Measurements from ENCODE around the gene DCLRE1A. TPM values are rescaled to one million over a fixed set of nuclear protein-coding genes. Genes with fewer than 3 reads are reported as not detected.
A peak's percentile ranks its signal among the peaks of the same experiment; 100 is the strongest.

Gene DCLRE1A
- total RNA-seq, 4 donors from 2014 or later = 1.9 to 4.6 (median 3.8) TPM

- Histone ChIP-seq H3K4me1 (peaks cover 8 to 47% (median 26%) of the 10 kb centered on the region in 4 donors), H3K9me3 (no peaks in the 10 kb centered on the region), H3K4me3 (peak overlapping the region in 1 of 4 donors; percentile 96), H3K36me3 (peaks cover 0 to 35% (median 9%) of the 10 kb centered on the region in 4 donors), H3K27me3 (no peaks in the 10 kb centered on the region), H3K27ac (no peak overlapping the region)
- no peak for TF ChIP-seq EP300 (IDR thresholded peaks at IDR 0.05; ENCODE audit: low read depth)
- TF ChIP-seq CTCF (IDR thresholded peaks at IDR 0.05) = no peak
- TF ChIP-seq POLR2A (IDR thresholded peaks at IDR 0.05) = no peak
- intact Hi-C loops (cut with DNase I; ENCODE audit: low total_unique reads) = no loop called here
- DNase-seq = no peak
- in situ Hi-C loops (cut with MboI; ENCODE audit: low pct_ligation_motif_present in 1 of 4, low pct_unique_long_range_greater_than_20kb in 1 of 4, low sequenced_read_pairs in 3 of 4) = no loop called here
Observed at GRCh38 chr10:113857210-113857609, 3.3 kb upstream of the DCLRE1A start.

GRCh38 chr10:113856563-113856962 lies 2.7 kb upstream of the DCLRE1A start:
- Histone ChIP-seq H3K36me3 (peaks cover 0 to 32% (median 6%) of the 10 kb centered on the region in 4 donors), H3K27ac (peak overlapping the region in 1 of 4 donors; percentile 95), H3K27me3 (no peaks in the 10 kb centered on the region), H3K4me3 (peak overlapping the region in 2 of 4 donors; percentile 96), H3K9me3 (no peaks in the 10 kb centered on the region), H3K4me1 (peaks cover 14 to 53% (median 27%) of the 10 kb centered on the region in 4 donors)
- in situ Hi-C loops (cut with MboI; ENCODE audit: low pct_ligation_motif_present in 1 of 4, low pct_unique_long_range_greater_than_20kb in 1 of 4, low sequenced_read_pairs in 3 of 4) = no loop called here
- intact Hi-C loops (cut with DNase I; ENCODE audit: low total_unique reads) = no loop called here
- TF ChIP-seq EP300 (IDR thresholded peaks at IDR 0.05; ENCODE audit: low read depth) (no peak), POLR2AphosphoS5 (IDR thresholded peaks at IDR 0.05) (no peak), CTCF (IDR thresholded peaks at IDR 0.05) (no peak), POLR2A (IDR thresholded peaks at IDR 0.05) (no peak)
- WGBS, 2 donors (ENCODE audit: low coverage in 1 of 2) = 17 to 45% methylated on average over 1 of the region's 1 CpG
- no peak for DNase-seq

GRCh38 chr10:113854761-113855588 lies 1.1 kb upstream of the DCLRE1A start:
- DNase-seq = peak; percentile 52
- H3K27ac ChIP-seq = peak overlapping the region; percentile 87 to 95 (median 94)
- H3K27me3 ChIP-seq = no peaks in the 10 kb centered on the region
- H3K4me1 ChIP-seq = peaks cover 16 to 62% (median 27%) of the 10 kb centered on the region in 4 donors
- in situ Hi-C loops (cut with MboI; ENCODE audit: low pct_ligation_motif_present in 1 of 4, low pct_unique_long_range_greater_than_20kb in 1 of 4, low sequenced_read_pairs in 3 of 4) = no loop called here
- no peak for TF ChIP-seq POLR2AphosphoS5 (IDR thresholded peaks at IDR 0.05)
- TF ChIP-seq CTCF (IDR thresholded peaks at IDR 0.05) = peak in 3 of 5 experiments; percentile 4 to 51 (median 20)
- TF ChIP-seq POLR2A (IDR thresholded peaks at IDR 0.05) = peak; percentile 54
- H3K36me3 ChIP-seq = peaks cover 0 to 16% (median under 1%) of the 10 kb centered on the region in 4 donors
- 1% methylated on average over 39 of the region's 62 CpGs; no CpG with 5 or more reads in 1 of the 2 donors for WGBS, 2 donors (ENCODE audit: low coverage in 1 of 2)
- H3K9me3 ChIP-seq = no peaks in the 10 kb centered on the region
- intact Hi-C loops (cut with DNase I; ENCODE audit: low total_unique reads) = no loop called here
- peak overlapping the region; percentile 62 to 96 (median 92) for H3K4me3 ChIP-seq

- Histone ChIP-seq H3K9me3 (no peaks in the 10 kb centered on the region), H3K4me3 (peak overlapping the region; percentile 62 to 96 (median 92)), H3K27me3 (no peaks in the 10 kb centered on the region), H3K4me1 (peaks cover 16 to 57% (median 27%) of the 10 kb centered on the region in 4 donors), H3K27ac (peak overlapping the region; percentile 87 to 95 (median 94)), H3K36me3 (peaks cover 0 to 3% (median 0%) of the 10 kb centered on the region in 4 donors)
- no peak for DNase-seq
- intact Hi-C loops (cut with DNase I; ENCODE audit: low total_unique reads) (no loop called here), in situ Hi-C loops (cut with MboI; ENCODE audit: low pct_ligation_motif_present in 1 of 4, low pct_unique_long_range_greater_than_20kb in 1 of 4, low sequenced_read_pairs in 3 of 4) (no loop called here)
- TF ChIP-seq POLR2A (IDR thresholded peaks at IDR 0.05) (no peak), POLR2AphosphoS5 (IDR thresholded peaks at IDR 0.05) (no peak), CTCF (IDR thresholded peaks at IDR 0.05) (no peak)
- WGBS, 2 donors (ENCODE audit: low coverage in 1 of 2) = 11 to 15% methylated on average over 10 of the region's 10 CpGs
Observed at GRCh38 chr10:113853578-113854012, 287 bp downstream of the DCLRE1A start.
